Measurements from ENCODE around the gene KLK5.
"Not testable (repeated sequence)": the region's sequence is repeated elsewhere in the genome, so short reads cannot be mapped to it uniquely, and the experiment has no call there.

KLK5 gene

GRCh38 chr19:50921426-50922316 is 31.2 kb downstream of the KLK5 start:
- DNase-seq = no peak

DNA sequence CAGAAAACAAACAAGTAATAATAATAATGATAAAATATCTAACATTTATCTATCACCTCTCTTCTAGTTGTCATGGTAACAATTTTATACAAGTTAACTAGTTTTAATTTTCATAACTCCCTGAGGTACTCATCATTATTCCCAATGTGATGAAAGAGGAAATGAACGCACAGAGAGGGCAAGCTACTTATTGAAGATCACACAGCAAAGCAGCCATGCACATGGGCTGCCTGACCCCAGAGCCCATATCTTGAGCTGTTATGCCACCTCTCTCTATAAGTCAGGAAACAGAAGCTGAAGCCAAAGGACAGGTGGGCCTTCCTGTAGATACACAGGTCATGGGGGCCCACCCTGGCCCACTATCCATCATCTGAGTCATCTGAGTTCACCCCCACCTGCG is 36.8 kb downstream of the KLK5 start:
- DNase-seq = no peak

DNA sequence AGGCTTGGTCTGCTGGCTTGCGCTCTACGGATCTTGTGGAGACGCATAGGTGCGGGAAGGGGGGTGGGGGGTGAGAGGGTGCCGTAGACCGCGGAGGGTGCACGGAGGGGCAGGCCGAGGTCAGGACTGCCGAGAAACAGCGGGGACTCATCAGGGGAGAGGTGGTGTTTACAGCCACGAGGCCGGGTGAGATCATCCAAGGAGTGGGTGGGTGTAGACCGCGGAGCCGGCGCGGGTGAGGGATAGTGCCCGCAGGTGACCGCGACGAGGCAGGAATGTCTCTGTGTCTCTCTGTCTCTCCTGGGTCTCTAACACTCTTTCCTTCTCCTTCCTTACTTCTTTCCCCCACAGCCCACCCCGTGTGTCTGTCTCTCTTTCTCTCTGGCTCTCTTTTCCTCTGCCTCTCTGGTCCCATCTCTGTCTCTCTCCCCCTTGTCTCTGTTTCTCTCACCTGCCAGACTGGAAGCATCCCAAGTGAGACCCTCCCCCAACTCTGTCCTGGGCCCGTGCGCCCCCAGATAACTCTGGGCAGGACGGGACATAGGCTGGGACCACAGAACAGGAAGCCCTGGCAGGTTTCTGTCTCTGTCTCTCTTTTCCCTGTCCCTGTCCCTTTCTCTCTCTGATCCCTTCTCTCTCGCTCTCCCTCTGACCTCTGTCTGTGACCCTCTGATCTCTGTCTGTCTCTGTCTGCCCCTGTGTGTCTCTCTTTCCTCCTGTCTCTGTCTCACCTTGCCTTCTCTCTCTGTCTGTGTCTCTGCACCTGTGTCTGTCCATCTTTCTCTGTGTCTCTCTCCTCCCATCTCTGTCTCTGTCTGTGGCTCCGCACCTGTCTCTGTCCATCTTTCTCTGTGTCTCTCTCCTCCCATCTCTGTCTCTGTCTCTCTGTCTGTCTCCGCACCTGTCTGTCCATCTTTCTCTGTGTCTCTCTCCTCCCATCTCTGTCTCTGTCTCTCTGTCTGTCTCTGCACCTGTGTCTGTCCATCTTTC is 39.8 kb downstream of the KLK5 start:
- no peak for DNase-seq

DNA sequence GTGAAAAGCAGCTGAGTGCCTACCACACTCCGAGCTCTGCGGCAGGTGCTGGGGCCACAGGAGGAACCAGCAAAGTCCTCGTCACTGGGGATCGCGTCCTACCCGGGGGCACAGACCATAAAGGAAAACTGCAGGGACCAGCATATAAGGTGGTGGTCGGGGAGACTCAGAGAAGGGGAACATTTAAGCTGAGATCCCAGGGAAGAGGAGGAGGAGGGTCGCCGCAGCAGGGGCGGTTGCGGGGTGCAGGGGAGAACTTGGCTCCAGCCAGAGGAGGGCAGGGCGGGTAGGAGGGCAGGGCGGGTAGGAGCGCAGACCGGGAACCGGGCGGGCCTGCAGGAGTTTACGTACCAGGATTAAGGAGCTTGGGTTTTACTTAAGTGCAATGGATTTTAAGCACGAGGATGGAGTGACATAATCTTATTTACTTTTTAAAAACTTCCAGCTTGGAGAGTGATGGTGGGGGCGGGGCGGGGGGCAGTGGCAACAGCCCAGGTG is 40.7 kb downstream of the KLK5 start:
- no peak for DNase-seq

- DNase-seq = no peak
These were observed 41.4 kb downstream of the KLK5 start, which contains the start of gene KLK4 for GRCh38 chr19:50911206-50912101. TSS of gene KLK4 (minus strand) at chr19:50911395. CDS start at chr19:50910738, 657 bp downstream.

GRCh38 chr19:50910722-50911121 is 42.1 kb downstream of the KLK5 start:
- no peak for DNase-seq

GRCh38 chr19:50909240-50910070 is 43.4 kb downstream of the KLK5 start:
- peak; percentile 6 for DNase-seq

DNA sequence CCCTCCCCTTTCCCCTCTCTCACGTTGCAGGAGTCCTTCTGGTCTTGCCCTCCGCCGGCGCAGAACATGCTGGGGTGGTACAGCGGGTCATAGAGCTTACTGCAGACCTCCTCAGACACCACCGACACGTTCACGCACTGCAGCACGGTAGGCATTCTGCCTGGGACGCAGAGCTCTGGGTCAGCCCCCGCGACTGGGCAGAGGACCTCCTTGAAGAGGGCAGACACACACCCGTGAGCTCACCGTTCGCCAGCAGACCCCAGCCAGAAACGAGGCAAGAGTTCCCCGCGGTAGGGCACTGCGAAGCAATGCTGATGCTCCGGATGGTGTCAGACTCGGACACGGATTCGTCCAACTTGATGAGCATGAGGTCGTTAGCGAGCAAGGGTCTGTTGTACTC is 44.5 kb downstream of the KLK5 start:
- no peak for DNase-seq

DNA sequence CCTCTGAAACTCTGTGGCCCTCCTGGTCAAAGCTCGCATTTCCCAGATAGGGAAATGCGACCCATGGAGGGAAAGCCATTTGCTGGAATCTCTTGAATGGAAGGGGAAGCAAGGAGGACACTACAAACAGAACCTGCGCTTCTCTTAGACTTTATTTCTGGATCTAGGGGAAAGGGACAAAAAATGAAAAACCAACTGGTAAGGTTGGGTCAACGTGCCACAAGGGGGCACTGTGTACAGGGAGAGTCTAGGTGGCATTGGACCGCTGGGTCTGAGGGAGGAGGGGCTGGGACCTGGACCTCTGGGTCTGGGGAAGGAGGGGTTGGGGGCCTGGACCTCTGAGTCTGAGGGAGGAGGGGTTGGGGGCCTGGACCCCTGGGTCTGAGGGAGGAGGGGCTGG is 46.6 kb downstream of the KLK5 start:
- DNase-seq = no peak

DNA sequence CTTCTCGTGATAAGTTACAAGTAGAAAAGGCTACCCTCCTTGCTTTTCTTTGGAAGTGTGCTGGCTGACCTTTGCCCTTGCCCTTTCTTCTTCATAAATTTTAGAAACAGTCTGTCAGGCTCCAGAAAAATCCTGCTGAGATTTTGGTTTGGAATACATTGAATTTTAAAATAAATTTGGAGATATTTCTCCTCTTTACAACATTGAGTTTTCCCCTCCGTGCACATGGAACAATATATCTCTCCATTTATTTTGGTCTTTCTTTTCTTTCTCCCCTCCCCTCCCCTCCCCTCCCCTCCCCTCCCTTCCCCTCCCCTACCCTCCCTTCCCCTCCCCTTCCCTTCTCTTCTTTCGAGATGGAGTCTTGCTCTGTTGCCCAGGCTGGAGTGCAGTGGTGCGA is 50.2 kb downstream of the KLK5 start:
- DNase-seq = no peak

DNA sequence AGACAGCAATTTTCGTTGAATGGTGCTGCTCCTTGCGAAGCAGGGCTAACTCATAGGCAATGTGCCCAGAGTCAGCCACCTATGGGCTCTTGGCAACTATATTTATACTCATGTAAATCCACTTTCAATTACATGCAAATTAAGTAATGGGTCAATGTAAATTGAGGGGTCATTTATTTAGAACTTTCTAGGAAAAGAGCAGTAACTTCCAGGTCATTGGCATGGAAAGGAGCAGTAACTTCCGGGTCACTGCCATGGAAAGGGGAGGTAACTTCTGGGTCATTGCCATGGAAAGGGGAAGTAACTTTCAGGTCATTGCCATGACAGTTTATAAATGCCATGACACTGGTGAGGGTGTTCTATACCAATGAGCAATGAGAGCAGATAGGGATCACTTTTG is 53.3 kb downstream of the KLK5 start:
- no peak for DNase-seq

GRCh38 chr19:50898018-50898417 is 54.8 kb downstream of the KLK5 start:
- no peak for DNase-seq

DNA sequence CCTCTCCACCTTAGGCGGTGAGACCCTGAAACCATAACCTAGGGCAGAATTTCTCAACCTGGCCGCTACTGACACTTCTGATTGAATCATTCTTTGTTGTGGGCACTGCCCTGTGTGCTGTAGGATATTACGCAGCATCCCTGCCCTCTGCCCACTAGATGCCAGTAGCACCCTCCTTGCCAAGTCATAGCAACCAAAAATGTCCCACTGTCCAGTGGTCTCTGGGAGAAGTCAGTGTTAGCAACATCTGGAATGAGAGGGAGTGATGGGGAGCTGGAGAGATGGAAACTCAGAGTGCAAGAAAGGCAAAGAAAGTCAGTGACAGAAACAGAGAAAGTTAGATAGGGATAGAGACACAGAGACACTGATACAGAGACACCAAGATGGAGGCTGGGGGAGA is 55.2 kb downstream of the KLK5 start:
- no peak for DNase-seq

DNA sequence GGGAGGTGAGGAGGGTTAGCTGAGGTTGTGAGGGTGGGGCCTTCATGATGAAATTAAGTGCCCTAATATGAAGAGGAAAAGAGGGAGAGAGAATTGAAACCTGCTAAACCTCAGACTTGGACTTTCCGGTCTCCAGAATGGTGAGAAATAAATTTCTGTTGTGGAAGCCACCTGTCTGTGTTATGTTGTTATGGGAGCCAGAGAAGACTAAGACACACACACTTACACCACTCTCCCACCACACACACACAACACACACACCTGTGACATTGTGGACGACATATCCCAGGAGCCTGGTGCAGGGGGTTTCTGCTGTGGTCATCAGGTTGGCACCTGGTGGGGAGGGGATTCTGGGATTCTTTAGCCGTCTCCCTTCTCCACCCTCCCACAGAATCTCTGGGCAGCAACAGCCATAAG is 55.6 kb downstream of the KLK5 start:
- no peak for DNase-seq

GRCh38 chr19:50896591-50897190 is 56.1 kb downstream of the KLK5 start:
- DNase-seq = peak; percentile 51

DNA sequence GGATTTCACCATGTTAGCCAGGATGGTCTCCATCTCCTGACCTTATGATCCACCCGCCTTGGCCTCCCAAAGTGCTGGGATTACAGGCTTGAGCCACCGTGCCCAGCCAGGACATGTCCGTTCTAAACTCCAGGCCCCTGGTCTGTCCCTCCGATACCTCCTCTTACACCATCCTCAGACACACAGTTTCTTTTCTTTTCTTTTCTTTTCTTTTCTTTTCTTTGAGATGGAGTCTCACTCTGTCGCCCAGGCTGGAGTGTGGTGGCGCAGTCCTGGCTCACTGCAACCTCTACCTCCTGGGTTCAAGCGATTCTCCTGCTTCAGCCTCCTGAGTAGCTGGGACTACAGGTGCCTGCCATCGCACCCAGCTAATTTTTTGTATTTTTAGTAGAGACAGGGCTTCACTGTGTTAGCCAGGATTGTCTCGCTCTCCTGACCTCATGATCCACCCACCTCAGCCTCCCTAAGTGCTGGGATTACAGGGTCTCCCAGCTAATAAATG is 56.7 kb downstream of the KLK5 start:
- not testable (repeated sequence) for DNase-seq

GRCh38 chr19:50894478-50895356 is 58.1 kb downstream of the KLK5 start:
- no peak for DNase-seq
